Loucy (cell line): Measurements from ENCODE around the gene GPC5.

ENCODE experiments used
- EZH2phosphoT487 ChIP-seq: fragments of 200-600 bp; IDR thresholded peaks from 2 replicates; pipeline ENCODE4 v1.6.1; 2018; ENCODE audit warnings: antibody characterized with exemption, mild to moderate bottlenecking, moderate library complexity, borderline replicate concordance
- TF ChIP-seq, protein P1 (sequence below): fragments of 200-600 bp; sonication (generic); conservative IDR thresholded peaks from 2 replicates; pipeline ENCODE4 v1.5.1; 2014; ENCODE audit warnings: mild to moderate bottlenecking, antibody characterized with exemption, low read length

GRCh38 chr13:92566767-92567166, 1168.3 kb downstream of the GPC5 start:
- TF ChIP-seq, protein P1, sequence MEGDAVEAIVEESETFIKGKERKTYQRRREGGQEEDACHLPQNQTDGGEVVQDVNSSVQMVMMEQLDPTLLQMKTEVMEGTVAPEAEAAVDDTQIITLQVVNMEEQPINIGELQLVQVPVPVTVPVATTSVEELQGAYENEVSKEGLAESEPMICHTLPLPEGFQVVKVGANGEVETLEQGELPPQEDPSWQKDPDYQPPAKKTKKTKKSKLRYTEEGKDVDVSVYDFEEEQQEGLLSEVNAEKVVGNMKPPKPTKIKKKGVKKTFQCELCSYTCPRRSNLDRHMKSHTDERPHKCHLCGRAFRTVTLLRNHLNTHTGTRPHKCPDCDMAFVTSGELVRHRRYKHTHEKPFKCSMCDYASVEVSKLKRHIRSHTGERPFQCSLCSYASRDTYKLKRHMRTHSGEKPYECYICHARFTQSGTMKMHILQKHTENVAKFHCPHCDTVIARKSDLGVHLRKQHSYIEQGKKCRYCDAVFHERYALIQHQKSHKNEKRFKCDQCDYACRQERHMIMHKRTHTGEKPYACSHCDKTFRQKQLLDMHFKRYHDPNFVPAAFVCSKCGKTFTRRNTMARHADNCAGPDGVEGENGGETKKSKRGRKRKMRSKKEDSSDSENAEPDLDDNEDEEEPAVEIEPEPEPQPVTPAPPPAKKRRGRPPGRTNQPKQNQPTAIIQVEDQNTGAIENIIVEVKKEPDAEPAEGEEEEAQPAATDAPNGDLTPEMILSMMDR, result no peak
- TF ChIP-seq EZH2phosphoT487, result no peak
